ENCODE data around the gene MAP6D1.

Gene MAP6D1

DNA sequence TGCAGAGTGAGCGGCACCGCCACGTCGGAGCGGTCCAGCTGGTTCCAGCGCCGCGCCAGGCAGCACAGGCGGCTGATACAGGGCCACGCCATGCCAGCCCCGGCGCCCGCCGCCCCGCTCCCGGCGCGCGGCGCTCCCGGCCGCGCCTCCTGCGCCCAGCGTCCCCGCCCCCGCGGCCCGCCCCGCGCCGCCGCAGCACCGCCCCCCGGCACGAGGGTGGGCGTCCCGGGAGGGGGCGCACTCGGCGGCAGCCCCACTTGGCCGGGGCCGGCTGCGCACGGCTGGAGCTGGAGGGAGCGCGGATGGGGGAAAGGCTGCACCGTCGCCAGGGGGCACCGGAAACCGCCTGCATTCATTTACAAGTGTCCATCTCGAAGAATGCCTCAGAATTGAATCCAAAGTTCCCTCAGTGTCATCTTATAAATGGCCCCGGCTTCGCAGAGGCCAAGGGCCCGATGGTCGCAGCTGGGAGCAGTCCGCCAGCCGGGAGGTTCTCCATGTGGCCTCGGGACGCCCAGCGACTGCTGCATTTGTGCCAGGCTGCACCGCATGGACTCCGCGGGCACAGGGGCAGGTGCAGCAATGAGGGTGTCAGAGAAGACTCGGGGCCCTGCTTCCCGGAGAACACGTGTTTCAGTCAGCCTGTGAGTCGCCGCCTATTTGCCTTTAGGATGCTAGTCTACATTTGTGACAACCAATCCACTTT lies at the start of gene MAP6D1:
Gene MAP6D1, minus strand, starts transcription at position 122 of the 706 bp plus-strand sequence. Its CDS starts 30 bp downstream, at position 92.
- H3K9ac ChIP-seq (ENCODE audit: low read length): no peak within 1 kb of the TSS
- no peak within 1 kb of the TSS; the same call in 1 of the 2 replicates for H3K4me2 ChIP-seq (ENCODE audit: low read depth, low read length)
- no peaks in the 10 kb centered on the region for H3K9me2 ChIP-seq (replicated peaks; ENCODE audit: insufficient read depth, low read length)
- no peak within 1 kb of the TSS for H3K27ac ChIP-seq (ENCODE audit: low read length)
- H3K4me3 ChIP-seq (ENCODE audit: low read length): no peak within 1 kb of the TSS
- H3K27me3 ChIP-seq (replicated peaks; ENCODE audit: insufficient read depth, low read length): no peaks in the 10 kb centered on the region
- no peaks in the 10 kb centered on the region for H3K4me1 ChIP-seq (ENCODE audit: low read length)
- H3F3A ChIP-seq (ENCODE audit: insufficient read depth, low read length): no peaks in the 10 kb centered on the region
- no peak within 1 kb of the TSS for H2AFZ ChIP-seq (ENCODE audit: low read length)
- DNase-seq: no peak
- H3K9me3 ChIP-seq (replicated peaks; ENCODE audit: insufficient read depth, low read length): no peaks in the 10 kb centered on the region
- H4K20me1 ChIP-seq (ENCODE audit: insufficient read depth, low read length): no peaks in the 10 kb centered on the region
- no peaks in the 10 kb centered on the region for H3K79me2 ChIP-seq (ENCODE audit: low read length)
- no peaks in the 10 kb centered on the region for H3K36me3 ChIP-seq (replicated peaks; ENCODE audit: insufficient read depth, low read length)
- TF ChIP-seq, protein P1, sequence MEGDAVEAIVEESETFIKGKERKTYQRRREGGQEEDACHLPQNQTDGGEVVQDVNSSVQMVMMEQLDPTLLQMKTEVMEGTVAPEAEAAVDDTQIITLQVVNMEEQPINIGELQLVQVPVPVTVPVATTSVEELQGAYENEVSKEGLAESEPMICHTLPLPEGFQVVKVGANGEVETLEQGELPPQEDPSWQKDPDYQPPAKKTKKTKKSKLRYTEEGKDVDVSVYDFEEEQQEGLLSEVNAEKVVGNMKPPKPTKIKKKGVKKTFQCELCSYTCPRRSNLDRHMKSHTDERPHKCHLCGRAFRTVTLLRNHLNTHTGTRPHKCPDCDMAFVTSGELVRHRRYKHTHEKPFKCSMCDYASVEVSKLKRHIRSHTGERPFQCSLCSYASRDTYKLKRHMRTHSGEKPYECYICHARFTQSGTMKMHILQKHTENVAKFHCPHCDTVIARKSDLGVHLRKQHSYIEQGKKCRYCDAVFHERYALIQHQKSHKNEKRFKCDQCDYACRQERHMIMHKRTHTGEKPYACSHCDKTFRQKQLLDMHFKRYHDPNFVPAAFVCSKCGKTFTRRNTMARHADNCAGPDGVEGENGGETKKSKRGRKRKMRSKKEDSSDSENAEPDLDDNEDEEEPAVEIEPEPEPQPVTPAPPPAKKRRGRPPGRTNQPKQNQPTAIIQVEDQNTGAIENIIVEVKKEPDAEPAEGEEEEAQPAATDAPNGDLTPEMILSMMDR (IDR thresholded peaks at IDR 0.05; ENCODE audit: low read length): no peak
- no peak for TF ChIP-seq EZH2phosphoT487 (IDR thresholded peaks at IDR 0.05; ENCODE audit: low read length)
- no peak for TF ChIP-seq EZH2 (optimal IDR thresholded peaks at IDR 0.05; ENCODE audit: low read depth, low read length)

DNA sequence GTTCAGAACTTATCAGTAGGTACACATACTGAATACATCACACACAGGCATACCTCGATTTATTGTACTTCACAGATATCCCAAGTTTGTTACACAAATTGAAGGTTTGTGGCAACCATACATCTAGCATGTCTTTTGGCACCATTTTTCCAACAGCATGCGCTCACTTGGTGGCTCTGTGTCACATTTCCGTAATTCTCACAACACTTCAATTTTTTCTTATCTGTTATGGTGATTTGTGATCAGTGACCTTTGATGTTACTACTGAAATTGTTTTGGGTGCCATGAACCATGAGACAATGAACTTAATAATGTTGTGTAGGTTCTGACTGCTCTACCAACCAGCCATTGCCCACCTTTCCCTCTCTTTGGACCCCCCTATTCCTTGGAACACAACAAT lies 48.5 kb upstream of the MAP6D1 start:
- H3K9me3 ChIP-seq (replicated peaks; ENCODE audit: insufficient read depth, low read length): no peaks in the 10 kb centered on the region
- H3K9me2 ChIP-seq (replicated peaks; ENCODE audit: insufficient read depth, low read length): no peaks in the 10 kb centered on the region
- H3K79me2 ChIP-seq (ENCODE audit: low read length): peaks cover 92% of the 10 kb centered on the region
- H4K20me1 ChIP-seq (ENCODE audit: insufficient read depth, low read length): peaks cover 2% of the 10 kb centered on the region; the same call in 1 of the 2 replicates
- no peak overlapping the region for H3K4me2 ChIP-seq (ENCODE audit: low read depth, low read length)
- TF ChIP-seq EZH2phosphoT487 (IDR thresholded peaks at IDR 0.05; ENCODE audit: low read length) (no peak), EZH2 (optimal IDR thresholded peaks at IDR 0.05; ENCODE audit: low read depth, low read length) (no peak)
- TF ChIP-seq, protein P1 (IDR thresholded peaks at IDR 0.05; ENCODE audit: low read length): no peak
- no peaks in the 10 kb centered on the region for H3K36me3 ChIP-seq (replicated peaks; ENCODE audit: insufficient read depth, low read length)
- H3F3A ChIP-seq (ENCODE audit: insufficient read depth, low read length): no peaks in the 10 kb centered on the region
- H2AFZ ChIP-seq (ENCODE audit: low read length): no peak overlapping the region
- no peaks in the 10 kb centered on the region for H3K4me1 ChIP-seq (ENCODE audit: low read length)
- H3K4me3 ChIP-seq (ENCODE audit: low read length): no peak overlapping the region
- H3K27me3 ChIP-seq (replicated peaks; ENCODE audit: insufficient read depth, low read length): no peaks in the 10 kb centered on the region
- DNase-seq: no peak
- H3K9ac ChIP-seq (ENCODE audit: low read length): no peak overlapping the region
- no peak overlapping the region for H3K27ac ChIP-seq (ENCODE audit: low read length)

DNA sequence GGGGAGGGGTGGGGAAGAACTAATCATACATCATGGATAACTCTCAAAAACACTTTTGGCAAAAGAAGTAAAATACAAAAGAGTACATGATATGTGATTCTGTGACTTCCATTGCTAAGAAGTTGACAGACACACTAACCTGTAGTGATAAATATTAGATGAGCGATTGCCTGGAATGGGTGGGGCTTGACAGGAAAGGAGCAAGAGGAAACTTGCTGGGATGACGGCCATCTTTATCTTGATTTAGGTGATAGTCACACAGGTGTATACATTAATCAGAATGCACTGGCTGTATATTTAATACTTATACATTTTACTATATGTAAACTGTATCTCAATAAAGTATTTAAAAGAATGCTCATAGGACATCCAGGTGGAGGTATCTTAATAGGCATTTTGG lies 46.2 kb upstream of the MAP6D1 start:
- DNase-seq: no peak
- Histone ChIP-seq H3K79me2 (ENCODE audit: low read length) (peaks cover 80% of the 10 kb centered on the region), H3F3A (ENCODE audit: insufficient read depth, low read length) (no peaks in the 10 kb centered on the region), H3K9me3 (replicated peaks; ENCODE audit: insufficient read depth, low read length) (no peaks in the 10 kb centered on the region), H3K27me3 (replicated peaks; ENCODE audit: insufficient read depth, low read length) (no peaks in the 10 kb centered on the region), H4K20me1 (ENCODE audit: insufficient read depth, low read length) (peaks cover 2% of the 10 kb centered on the region; the same call in 1 of the 2 replicates), H3K4me1 (ENCODE audit: low read length) (no peaks in the 10 kb centered on the region), H3K4me2 (ENCODE audit: low read depth, low read length) (no peak overlapping the region), H3K36me3 (replicated peaks; ENCODE audit: insufficient read depth, low read length) (no peaks in the 10 kb centered on the region), H3K27ac (ENCODE audit: low read length) (no peak overlapping the region), H2AFZ (ENCODE audit: low read length) (no peak overlapping the region), H3K9me2 (replicated peaks; ENCODE audit: insufficient read depth, low read length) (no peaks in the 10 kb centered on the region), H3K4me3 (ENCODE audit: low read length) (no peak overlapping the region), H3K9ac (ENCODE audit: low read length) (no peak overlapping the region)
- TF ChIP-seq EZH2phosphoT487 (IDR thresholded peaks at IDR 0.05; ENCODE audit: low read length) (no peak), EZH2 (optimal IDR thresholded peaks at IDR 0.05; ENCODE audit: low read depth, low read length) (no peak)
- TF ChIP-seq, protein P1 (IDR thresholded peaks at IDR 0.05; ENCODE audit: low read length): no peak
